HG03432 (cell line): Measurements from ENCODE around the gene LEMD3.
"Not testable (repeated sequence)": the region's sequence is repeated elsewhere in the genome, so short reads cannot be mapped to it uniquely, and the experiment has no call there.

Source experiments
- ATAC-seq: cut with Tn5 transposase; IDR thresholded peaks from one replicate; pipeline ENCODE4 v1.9.1; 2021; ENCODE audit warnings: mild to moderate bottlenecking, moderate library complexity; ENCODE audit not compliant: unreplicated experiment

The LEMD3 gene

DNA sequence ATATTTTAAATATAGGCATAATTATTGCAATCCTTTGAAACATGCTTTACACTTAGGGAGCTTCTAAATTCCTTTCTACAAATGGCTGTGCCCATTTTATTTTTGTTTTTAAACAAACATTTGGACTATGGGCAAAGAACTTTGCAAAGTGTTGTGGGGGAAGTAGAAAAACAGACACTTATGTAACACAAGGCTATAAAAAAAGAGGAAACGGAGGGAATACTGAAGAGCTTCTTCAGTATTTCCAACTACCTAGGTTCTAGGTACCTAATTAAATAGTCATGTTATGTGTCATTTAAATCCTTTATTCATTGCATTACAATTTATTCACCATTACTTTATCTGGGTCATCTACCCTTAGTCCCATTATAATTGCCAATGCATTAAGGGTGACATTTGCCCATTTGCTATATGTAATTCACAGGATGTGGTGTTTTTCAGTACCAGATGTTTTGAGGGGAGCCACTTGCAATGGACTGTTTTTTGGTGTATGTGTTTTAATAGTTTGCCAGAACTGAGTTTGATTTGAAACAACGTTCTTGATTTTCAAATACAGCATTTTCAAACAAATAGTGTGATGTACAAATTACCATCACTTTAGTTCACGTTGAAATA lies 107.6 kb downstream of the LEMD3 start:
- no peak for ATAC-seq

DNA sequence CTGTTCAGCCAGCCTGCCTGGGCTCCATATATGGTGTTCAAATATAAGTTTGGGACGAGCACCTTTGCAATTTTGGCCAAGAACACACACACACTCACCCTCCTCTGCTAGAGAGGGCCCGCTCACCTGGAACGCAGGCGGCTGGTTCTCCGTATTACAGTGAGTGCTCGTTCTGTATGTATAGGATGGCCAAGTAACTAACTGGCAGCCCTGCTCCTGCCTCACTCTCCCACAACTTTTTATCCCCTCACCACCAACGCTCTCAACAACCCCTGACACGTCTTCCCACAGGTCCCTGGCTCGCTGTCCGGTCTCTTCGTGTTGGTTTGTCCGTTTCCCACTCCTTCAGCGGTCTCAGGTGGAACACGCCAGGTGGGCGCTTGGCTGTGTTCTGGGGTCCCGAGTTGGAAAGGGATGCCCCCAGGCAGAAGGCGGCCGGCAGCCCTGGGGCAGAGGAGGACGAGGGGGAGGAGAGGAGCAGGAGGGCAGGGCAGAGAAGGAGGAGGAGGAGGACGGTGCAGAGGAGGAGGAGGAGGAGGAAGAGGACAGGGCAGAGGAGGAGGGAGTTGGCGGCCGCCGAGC lies 108.7 kb downstream of the LEMD3 start:
- no peak for ATAC-seq

DNA sequence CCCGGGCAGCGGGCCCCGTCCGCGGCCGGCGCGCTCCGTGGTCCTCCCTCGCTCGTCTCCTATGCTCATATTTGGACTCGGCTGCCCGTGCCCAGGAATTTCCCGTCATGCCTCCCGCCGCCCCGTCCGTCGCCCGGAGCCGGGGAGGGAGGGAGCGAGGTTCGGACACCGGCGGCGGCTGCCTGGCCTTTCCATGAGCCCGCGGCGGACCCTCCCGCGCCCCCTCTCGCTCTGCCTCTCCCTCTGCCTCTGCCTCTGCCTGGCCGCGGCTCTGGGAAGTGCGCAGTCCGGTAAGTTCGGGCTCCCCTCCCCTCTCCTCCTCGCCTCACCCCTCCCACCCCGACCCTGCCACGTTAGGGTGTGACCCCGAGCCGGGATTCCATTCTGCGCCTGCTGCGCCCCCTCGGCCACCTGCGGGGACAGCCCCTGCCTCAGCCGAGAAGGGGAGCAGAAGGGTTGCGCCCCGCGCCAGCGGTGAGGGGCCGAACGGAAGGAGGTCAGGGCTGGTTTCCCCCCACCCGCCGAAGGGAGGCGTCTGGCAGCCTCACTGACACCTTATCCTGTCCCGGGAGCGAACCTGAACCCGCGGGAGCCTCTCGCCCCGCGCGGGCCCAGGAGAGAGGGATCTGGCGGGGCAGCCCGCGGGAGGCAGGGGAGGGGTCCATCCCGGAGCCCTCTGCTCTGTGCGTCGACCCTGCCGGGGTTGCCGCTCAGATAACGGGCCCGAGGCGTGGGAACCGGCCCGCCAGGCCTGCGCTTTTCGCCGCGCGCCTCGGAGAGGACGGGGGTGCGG lies 109.4 kb downstream of the LEMD3 start, which contains the start of gene MSRB3:
Gene MSRB3, plus strand, starts transcription at position 108 of the 793 bp plus-strand sequence. CDS start 29,897 bp downstream, outside the sequence.
- ATAC-seq, result peak; percentile 67

DNA sequence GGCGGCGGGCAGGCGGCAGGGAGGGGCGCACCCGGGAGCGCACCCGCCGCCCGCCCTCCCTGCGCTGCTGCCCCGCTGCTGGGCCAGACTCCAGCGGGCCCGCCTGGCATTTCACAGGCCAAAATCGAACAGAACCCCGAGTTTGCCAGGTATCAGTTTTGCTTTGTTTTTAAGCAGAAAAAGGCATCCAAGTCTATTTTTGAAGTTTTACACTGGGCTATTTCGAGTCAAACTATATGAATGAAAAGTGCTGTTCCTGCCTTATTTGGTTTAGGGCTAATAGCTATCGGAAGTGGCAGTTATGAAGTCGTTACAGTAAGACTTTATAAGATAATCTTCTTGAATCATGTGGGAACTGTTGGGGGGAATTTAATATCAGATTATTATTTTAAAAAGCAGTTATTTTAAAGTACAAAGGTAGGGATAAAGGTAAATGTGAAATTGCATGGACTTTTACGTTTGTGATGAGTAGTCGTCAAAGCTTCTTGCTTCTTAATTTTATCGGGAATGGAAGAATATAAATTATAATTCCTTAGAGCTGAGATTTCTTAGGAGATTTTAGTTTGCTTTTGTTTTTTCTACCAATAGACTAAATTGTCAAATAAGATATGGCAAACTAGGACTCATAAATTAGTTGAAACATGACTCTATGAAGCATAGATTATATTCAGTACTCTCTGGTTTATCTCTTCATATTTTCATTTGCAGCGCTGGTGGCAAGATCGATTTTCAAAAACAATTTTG lies 110.2 kb downstream of the LEMD3 start:
- peak; percentile 12 for ATAC-seq

DNA sequence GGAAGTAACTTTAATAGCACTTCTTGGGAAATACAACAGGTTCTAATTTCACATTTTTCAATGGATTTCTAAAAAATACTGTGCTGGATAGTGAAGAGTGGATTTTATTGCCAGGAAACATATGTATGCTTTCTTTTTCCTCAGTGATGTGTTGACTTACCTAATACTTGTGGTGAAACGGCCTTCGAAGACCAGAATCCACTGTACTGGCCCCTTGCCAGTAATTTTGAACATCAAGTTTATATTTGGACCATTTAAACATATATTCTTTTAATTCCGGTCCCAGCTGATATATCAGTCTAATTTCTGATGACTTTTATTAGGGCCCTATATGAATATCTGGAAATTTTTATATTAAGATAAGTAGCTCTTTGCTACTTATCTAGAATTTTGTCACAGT lies 110.9 kb downstream of the LEMD3 start:
- ATAC-seq, result no peak

DNA sequence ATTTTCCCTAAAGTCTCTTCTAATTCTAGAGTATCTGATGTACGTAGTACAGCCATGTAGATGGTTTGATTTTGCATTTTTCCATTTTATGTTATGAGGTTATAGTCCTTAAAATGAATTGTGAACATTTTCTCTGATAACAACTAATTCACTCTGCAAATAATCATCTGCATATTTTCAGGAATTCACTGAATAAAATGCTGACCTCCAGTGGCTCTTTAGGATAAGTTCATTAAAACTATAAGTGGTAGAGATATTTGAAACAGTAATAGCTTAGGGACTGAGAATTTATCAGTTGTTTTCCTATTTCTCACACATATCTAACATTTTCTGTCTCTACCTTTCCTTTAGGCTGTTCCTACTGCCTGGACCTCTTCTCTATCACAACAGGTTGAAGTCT lies 113.5 kb downstream of the LEMD3 start:
- ATAC-seq, result no peak

DNA sequence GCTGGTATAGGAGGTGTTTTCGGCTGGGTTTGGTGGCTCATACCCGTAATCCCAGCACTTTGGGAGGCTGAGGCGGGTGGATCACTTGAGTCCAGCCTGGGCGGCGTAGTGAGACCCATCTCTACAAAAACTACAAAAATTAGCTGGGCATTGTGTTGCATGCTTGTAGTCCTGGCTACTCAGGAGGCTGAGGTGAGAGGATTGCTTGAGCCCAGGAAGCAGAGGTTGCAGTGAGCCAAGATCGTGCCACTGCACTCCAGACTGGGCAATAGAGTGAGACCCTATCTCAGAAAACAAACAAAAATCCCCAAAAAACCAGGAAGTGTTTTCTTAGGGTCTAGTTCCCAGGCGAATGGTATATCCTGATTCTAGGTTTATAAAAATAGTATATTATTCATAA lies 116.1 kb downstream of the LEMD3 start:
- not testable (repeated sequence) for ATAC-seq

DNA sequence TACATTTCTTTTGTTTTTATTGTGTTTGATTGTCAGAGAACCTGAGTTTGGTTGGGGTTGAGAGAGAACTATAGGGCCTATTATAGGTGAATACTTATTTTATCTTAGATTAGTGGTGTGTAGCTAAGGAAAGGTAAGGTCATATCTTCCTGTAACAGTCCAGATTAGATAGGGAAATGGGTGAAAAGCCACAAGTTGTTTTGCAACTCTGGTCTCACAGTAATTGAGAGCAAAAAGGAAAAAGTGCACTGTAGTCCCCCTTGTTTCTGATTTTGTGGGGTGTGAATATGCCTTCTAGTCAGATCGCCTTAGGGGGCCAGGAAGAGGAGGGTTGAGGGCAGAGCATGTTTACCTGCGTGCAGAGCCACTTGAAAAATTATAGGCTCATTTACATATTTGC lies 118.0 kb downstream of the LEMD3 start:
- ATAC-seq, result no peak

DNA sequence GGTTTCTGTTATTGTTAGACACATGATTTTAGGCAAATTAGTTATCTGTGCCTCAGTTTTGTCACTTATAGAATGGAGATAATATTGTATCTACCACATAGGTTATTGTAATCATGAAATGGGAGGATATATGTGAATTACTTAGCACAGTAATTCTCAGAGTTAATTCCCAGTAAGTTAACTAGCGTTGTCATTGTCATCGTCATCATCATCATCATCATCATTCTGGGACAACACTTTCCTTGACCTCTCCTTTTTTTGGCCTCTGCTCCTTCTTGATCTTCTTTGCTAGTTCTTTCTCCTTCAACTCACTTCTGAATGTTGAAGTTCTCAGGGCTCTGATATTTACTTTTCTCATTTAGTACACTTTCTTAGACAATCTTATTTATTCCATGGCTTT lies 122.9 kb downstream of the LEMD3 start:
- ATAC-seq, result no peak

DNA sequence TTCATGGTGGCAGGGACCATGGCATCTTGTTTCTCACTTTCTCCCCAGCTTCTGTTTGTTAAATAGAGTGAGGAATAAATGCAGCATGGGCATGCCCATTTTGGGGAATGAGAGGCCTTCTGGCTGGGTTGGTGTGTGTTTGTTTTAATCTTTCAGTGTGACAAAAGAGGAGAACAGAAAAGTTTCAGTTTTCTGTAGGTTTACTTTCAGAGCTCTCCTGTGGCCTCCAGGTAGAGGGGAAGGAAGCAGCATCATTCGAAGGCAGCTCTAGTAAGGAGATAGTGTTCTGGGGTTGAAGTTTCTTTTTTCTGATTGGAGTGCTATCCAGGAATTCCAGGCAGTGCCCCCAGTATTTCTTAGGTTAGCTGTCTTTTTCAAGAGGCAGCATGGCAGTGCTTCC lies 124.4 kb downstream of the LEMD3 start:
- no peak for ATAC-seq

DNA sequence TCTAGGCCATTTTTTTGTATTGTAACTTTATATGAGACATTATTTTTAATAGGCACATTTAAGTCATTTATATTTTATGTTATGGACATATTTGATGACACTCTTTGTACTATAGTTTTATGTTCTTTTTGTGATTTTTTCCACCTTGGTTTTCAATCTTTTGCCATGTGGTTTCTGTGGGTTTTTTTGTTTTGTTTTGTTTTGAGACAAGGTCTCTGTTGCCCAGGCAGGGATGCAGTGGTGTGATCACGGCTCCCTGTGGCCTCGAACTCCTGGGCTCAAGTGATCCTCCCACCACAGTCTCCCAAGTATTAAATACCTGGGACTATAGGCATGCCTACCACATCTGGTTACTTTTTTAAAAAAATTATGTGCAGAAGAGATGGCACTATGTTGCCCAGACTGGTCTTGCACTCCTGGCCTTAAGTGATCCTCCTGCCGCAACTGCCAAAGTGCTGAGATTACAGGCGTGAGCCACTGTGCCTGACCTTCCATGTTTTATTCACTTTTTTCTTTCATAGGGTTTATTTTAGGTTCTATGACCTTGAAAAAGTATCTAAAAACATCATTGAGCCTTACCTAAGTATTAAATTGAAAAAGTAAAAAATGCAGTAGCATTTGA lies 125.4 kb downstream of the LEMD3 start:
- no peak for ATAC-seq

DNA sequence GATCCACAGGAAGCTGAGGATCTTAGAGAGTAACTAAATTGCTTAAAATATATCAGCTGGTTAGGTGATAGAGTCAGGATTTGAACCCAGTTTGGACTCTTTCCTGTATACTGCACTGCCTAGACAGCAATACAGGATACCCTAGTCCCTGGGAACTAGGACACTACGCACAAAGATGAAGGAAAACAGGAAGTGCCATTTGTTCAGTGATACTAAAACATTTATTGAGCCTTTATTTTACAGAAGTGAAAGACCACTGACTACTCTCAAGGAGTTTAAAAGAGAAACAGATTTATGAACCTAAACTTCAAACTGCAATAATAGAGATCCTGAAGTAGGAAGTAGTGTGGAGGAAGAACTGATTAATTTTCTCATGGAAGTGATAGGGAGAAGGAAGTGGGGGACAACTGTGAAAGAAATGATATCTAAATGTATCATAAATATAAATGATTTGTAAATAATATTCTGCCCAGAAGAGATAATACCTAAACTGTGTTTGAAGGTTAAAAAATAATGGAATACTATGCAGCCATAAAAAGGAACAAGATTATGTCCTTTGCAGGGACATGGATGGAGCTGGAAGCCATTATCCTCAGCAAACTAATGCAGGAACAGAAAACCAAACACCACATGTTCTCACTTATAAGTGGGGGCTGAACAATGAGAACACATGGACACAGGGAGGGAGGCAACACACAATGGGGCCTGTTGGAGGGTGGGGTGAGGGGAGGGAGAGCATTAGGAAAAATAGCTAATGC lies 127.3 kb downstream of the LEMD3 start:
- ATAC-seq, result no peak
